HepG2 (cell line): Measurements from ENCODE around the gene AP4M1. TPM values are rescaled to one million over a fixed set of nuclear protein-coding genes. Genes with fewer than 3 reads are reported as not detected.

Experiments
- CSRNP2 ChIP-seq: sonication (generic); formaldehyde crosslinking; conservative IDR thresholded peaks from 2 replicates; pipeline ENCODE4 v1.8.0; 2022; ENCODE audit warnings: low read depth, missing genetic modification reagents
- DMTF1 ChIP-seq: sonication (generic); formaldehyde crosslinking; IDR thresholded peaks from 2 replicates; pipeline ENCODE4 v1.4.0; 2020; ENCODE audit warnings: mild to moderate bottlenecking, missing genetic modification reagents
- FOXK1 ChIP-seq: sonication (generic); formaldehyde crosslinking; IDR thresholded peaks from 2 replicates; pipeline ENCODE4 v1.4.0; 2020; ENCODE audit warnings: low read depth, missing genetic modification reagents, borderline replicate concordance
- KLF11 ChIP-seq: IDR thresholded peaks from 2 replicates; pipeline ENCODE4 v1.6.1; 2016; ENCODE audit warnings: missing compliant biosample characterization
- NFRKB ChIP-seq: fragments of 450-650 bp; IDR thresholded peaks from 2 replicates; pipeline ENCODE4 v1.6.1; 2017
- PATZ1 ChIP-seq: sonication (generic); formaldehyde crosslinking; IDR thresholded peaks from 2 replicates; pipeline ENCODE4 v1.4.0; 2020; ENCODE audit warnings: missing genetic modification reagents
- PHF5A ChIP-seq: IDR thresholded peaks from one replicate; pipeline ENCODE4 v1.6.1; 2018; ENCODE audit warnings: low read depth, missing genetic modification reagents; ENCODE audit not compliant: unreplicated experiment
- PLRG1 ChIP-seq: fragments of 450-650 bp; conservative IDR thresholded peaks from 2 replicates; pipeline ENCODE4 v1.6.1; 2016
- PPARG ChIP-seq: conservative IDR thresholded peaks from 2 replicates; pipeline ENCODE4 v1.6.1; 2016; ENCODE audit warnings: missing biosample characterization, missing genetic modification reagents
- RBAK ChIP-seq: sonication (generic); formaldehyde crosslinking; IDR thresholded peaks from 2 replicates; pipeline ENCODE4 v1.5.1; 2020; ENCODE audit warnings: mild to moderate bottlenecking, missing genetic modification reagents
- RCOR2 ChIP-seq: IDR thresholded peaks from 2 replicates; pipeline ENCODE4 v1.6.1; 2016; ENCODE audit warnings: missing biosample characterization, missing genetic modification reagents
- ZFP36L1 ChIP-seq: sonication (generic); formaldehyde crosslinking; IDR thresholded peaks from 2 replicates; pipeline ENCODE4 v1.8.0; 2022; ENCODE audit warnings: mild to moderate bottlenecking, missing genetic modification reagents, moderate library complexity
- ZFP37 ChIP-seq: sonication (generic); formaldehyde crosslinking; IDR thresholded peaks from 2 replicates; pipeline ENCODE4 v1.4.0; 2020; ENCODE audit warnings: missing genetic modification reagents, borderline replicate concordance
- ZFP41 ChIP-seq: sonication (generic); formaldehyde crosslinking; IDR thresholded peaks from 2 replicates; pipeline ENCODE4 v1.4.0; 2020; ENCODE audit warnings: mild to moderate bottlenecking, missing genetic modification reagents, borderline replicate concordance
- ZNF335 ChIP-seq: sonication (generic); formaldehyde crosslinking; IDR thresholded peaks from 2 replicates; pipeline ENCODE4 v1.4.0; 2020; ENCODE audit warnings: missing genetic modification reagents
- ZNF501 ChIP-seq: sonication (generic); formaldehyde crosslinking; IDR thresholded peaks from 2 replicates; pipeline ENCODE4 v1.5.1; 2020; ENCODE audit warnings: mild to moderate bottlenecking, moderate library complexity, missing genetic modification reagents
- ZNF607 ChIP-seq: sonication (generic); formaldehyde crosslinking; IDR thresholded peaks from 2 replicates; pipeline ENCODE4 v1.5.1; 2020; ENCODE audit warnings: missing genetic modification reagents, mild to moderate bottlenecking, borderline replicate concordance
- ZNF710 ChIP-seq: sonication (generic); formaldehyde crosslinking; IDR thresholded peaks from 2 replicates; pipeline ENCODE4 v1.5.0; 2020; ENCODE audit warnings: mild to moderate bottlenecking, missing genetic modification reagents, borderline replicate concordance
- polyA plus RNA-seq, 8 experiments: library from polyadenylated mRNA; depleted of rRNA in 3 of 8; stranded (reverse) in 7 of 8; unstranded in 1 of 8; fragments of >200 nt; fragmentation: Illumina TruSeq in 4 of 8; extraction: Trizol in 4 of 8; gene quantifications; 2 replicates each; pipeline versions ENCODE4 v1.2.1 to v1.2.3, GENCODE V29; 2011 to 2016; ENCODE audit warnings: low read depth in 4 of 8, missing spikeins in 1 of 8, mixed read lengths in 1 of 8; ENCODE audit not compliant: insufficient read depth in 1 of 8
- total RNA-seq, 5 experiments: library from RNA; depleted of rRNA; stranded (reverse); fragments of >200 nt; fragmentation: Illumina TruSeq; extraction: Trizol; gene quantifications; 2 replicates each; pipeline ENCODE4 v1.2.3, GENCODE V29; 2016; ENCODE audit warnings: low read depth in 1 of 5
- TF ChIP-seq, protein P1 (sequence below): sonication (generic); formaldehyde crosslinking; conservative IDR thresholded peaks from 2 replicates; pipeline ENCODE4 v1.4.0; 2020; ENCODE audit warnings: missing genetic modification reagents
- TF ChIP-seq, protein P2 (sequence below): sonication (generic); formaldehyde crosslinking; IDR thresholded peaks from 2 replicates; pipeline ENCODE4 v1.5.1; 2020; ENCODE audit warnings: missing genetic modification reagents, mild to moderate bottlenecking, borderline replicate concordance

Gene AP4M1
- total and polyA plus RNA-seq, 2 of the 13 experiments (the other 11 are each of a cell fraction or from before 2014, with no cell fraction given), result 6.3 to 9.7 TPM

- TF ChIP-seq KLF11 (CRISPR knock-in tag) (no peak), PLRG1 (no peak), RCOR2 (CRISPR knock-in tag) (no peak), ZNF501 (CRISPR knock-in tag) (no peak; the same call in 1 of the 2 replicates), CSRNP2 (CRISPR knock-in tag) (no peak), RBAK (no peak), PATZ1 (CRISPR knock-in tag) (peak; percentile 77), PPARG (no peak), NFRKB (no peak), ZNF710 (CRISPR knock-in tag) (no peak), PHF5A (CRISPR knock-in tag) (no peak), ZFP41 (CRISPR knock-in tag) (no peak), ZNF335 (CRISPR knock-in tag) (peak; percentile 56; the same call in 1 of the 2 replicates), ZFP36L1 (CRISPR knock-in tag) (no peak), ZNF607 (no peak), ZFP37 (CRISPR knock-in tag) (no peak), FOXK1 (CRISPR knock-in tag) (no peak), DMTF1 (CRISPR knock-in tag) (no peak)
- TF ChIP-seq, protein P1, sequence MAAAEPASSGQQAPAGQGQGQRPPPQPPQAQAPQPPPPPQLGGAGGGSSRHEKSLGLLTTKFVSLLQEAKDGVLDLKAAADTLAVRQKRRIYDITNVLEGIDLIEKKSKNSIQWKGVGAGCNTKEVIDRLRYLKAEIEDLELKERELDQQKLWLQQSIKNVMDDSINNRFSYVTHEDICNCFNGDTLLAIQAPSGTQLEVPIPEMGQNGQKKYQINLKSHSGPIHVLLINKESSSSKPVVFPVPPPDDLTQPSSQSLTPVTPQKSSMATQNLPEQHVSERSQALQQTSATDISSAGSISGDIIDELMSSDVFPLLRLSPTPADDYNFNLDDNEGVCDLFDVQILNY, result no peak
- TF ChIP-seq, protein P2, sequence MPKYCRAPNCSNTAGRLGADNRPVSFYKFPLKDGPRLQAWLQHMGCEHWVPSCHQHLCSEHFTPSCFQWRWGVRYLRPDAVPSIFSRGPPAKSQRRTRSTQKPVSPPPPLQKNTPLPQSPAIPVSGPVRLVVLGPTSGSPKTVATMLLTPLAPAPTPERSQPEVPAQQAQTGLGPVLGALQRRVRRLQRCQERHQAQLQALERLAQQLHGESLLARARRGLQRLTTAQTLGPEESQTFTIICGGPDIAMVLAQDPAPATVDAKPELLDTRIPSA (CRISPR knock-in tag), result no peak
Observed at GRCh38 chr7:100157334-100158228, 56.1 kb downstream of the AP4M1 start (continued).
